ENCODE data around the gene PKD1L1.

- no peak for TF ChIP-seq POLR2A (IDR thresholded peaks at IDR 0.05)
- no peak for TF ChIP-seq CTCF (IDR thresholded peaks at IDR 0.05)
These were observed 148.7 kb downstream of the PKD1L1 start for GRCh38 chr7:47799524-47799923.

All from heart left ventricle (tissue), 13 donors.